Left lobe of liver (tissue), 2 donors: ENCODE measurements around the gene ZNF581. TPM values are rescaled to one million over a fixed set of nuclear protein-coding genes. Genes with fewer than 3 reads are reported as not detected.

Experiments used
- ATAC-seq: fragments of 200-7000 bp; cut with Tn5 transposase; one replicate; pipeline ENCODE4 v1.9.1; 2020; ENCODE audit warnings: mild to moderate bottlenecking, moderate library complexity
- DNase-seq: peaks from one replicate; pipeline ENCODE4 v3.0.0-alpha.2; 2020; ENCODE audit warnings: low spot score
- total RNA-seq: library from RNA; stranded (reverse); gene quantifications from one replicate; pipeline ENCODE4 v1.2.1, GENCODE V29; 2021
- donor health status: DM: no; HTN: no; CAD: no; lungs with moderate emphysema.
- donor health status: DM: no; HTN: yes; CAD: no.

Gene ZNF581
- total RNA-seq, 1 donor from 2014 or later, result 6.1 TPM

- ATAC-seq (no peak), DNase-seq (no peak)
These were observed 48.4 kb downstream of the ZNF581 start for GRCh38 chr19:55691561-55692481.

DNA sequence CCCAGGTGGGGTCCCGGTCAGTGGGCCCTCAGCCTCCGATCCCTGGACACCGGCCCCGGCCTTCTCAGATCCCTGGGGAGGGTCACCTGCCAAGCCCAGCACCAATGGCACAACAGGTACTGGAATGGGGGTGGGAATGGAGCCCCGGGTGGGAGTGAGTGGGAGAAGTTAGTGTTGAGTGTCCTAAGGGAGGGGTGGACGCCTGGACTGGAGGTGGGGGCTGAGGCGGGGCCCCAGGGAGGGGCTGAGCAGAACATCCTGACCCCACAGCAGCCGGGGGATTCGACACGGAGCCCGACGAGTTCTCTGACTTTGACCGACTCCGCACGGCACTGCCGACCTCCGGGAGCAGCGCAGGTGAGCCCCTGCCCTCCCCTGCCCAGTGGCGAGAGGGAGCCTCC, 49.2 kb downstream of the ZNF581 start:
- ATAC-seq (no peak), DNase-seq (no peak)

DNA sequence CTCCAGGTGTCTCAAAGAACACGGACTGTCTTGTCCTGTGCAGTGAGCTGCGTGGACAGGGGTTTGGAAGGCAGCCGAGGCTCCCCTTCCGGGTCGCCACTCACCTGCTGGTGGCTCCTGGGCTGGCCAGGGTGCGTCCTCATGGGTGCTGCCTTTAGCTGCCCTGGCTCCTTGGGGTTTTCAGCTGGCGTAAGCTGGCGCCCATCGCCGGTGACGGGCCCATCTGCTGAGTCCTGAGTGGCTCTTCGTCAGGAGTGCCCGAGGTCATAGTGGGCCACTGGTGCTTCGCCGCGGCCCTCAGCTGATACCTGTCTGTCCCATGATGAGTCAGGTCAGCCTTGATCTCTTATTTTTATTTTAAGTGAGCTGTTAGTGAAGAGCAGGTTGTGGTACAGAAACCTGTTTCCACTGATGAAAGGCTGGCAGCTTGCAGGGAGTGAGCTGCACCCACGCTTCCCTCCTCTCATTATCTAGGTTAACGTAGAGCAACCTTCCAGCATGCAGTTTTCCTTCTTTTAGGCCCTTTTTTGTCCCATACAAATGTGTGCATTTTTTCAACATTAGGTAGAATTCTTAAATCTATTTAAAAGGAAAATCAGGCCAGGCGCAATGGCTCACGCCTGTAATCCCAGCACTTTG, 50.0 kb downstream of the ZNF581 start:
- DNase-seq, result no peak
- no peak for ATAC-seq

DNA sequence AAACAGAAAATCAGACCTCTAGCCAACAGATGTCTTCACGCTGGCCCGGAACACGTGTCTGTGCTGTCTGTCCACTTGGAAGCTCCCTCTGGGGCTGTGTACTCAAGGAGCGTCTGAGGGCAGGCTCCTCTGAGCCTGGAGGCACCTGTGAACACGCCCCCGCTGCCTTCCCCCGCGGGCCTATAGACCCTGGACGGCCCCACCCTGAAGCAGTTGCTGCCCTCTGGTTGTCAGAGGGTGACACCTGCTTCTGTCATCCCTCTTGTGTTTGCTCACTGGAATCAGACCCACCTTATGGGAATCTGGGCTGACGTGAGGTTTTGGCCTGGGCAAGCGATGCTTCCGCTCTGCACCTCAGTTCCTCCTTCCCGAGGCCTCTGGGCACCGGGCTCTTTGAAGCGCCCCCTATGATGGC, 50.8 kb downstream of the ZNF581 start:
- ATAC-seq (no peak), DNase-seq (no peak)

DNA sequence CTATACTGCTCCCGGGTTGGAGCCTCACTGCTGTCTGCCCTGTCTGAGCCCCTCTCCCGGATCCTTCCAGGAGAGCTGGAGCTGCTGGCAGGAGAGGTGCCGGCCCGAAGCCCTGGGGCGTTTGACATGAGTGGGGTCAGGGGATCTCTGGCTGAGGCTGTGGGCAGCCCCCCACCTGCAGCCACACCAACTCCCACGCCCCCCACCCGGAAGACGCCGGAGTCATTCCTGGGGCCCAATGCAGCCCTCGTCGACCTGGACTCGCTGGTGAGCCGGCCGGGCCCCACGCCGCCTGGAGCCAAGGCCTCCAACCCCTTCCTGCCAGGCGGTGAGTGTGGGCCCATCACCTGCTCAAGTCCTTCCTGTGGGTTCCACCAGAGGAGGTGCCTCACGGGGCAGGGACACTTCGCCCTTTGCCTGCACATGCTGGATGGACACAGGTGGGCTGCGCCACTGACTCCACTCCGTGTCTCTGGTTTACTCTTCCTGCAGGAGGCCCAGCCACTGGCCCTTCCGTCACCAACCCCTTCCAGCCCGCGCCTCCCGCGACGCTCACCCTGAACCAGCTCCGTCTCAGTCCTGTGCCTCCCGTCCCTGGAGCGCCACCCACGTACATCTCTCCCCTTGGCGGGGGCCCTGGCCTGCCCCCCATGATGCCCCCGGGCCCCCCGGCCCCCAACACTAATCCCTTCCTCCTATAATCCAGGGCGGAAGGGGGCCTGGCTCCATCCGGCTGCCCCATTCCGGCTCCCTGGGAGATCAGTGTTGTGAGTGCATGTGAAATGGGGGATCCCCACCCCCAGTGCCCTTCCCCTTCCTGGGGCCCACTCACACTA, 51.4 kb downstream of the ZNF581 start:
- DNase-seq (peak; percentile 37), ATAC-seq (no peak)

Other genes with a start within 250 kb of the ZNF581 start
- gene UBE2S, start 235.9 kb upstream of the ZNF581 start, total RNA-seq, result 5.6 TPM
- not detected for gene SHISA7, start 200.3 kb upstream of the ZNF581 start, total RNA-seq
- 105 TPM for gene ISOC2, start 182.0 kb upstream of the ZNF581 start, total RNA-seq
- gene C19orf85, start 178.9 kb upstream of the ZNF581 start, total RNA-seq, result not detected
- 5.3 TPM for gene ZNF628, start 167.0 kb upstream of the ZNF581 start, total RNA-seq
- gene NAT14, start 158.5 kb upstream of the ZNF581 start, total RNA-seq, result 4.6 TPM
- gene SSC5D, start 155.2 kb upstream of the ZNF581 start, total RNA-seq, result 0.81 TPM
- gene SBK2, start 106.5 kb upstream of the ZNF581 start, total RNA-seq, result not detected
- not detected for gene SBK3, start 98.1 kb upstream of the ZNF581 start, total RNA-seq
- gene ZNF579, start 62.8 kb upstream of the ZNF581 start, total RNA-seq, result 4.5 TPM
- gene FIZ1, start 44.1 kb upstream of the ZNF581 start, total RNA-seq, result 6.7 TPM
- 13.2 TPM for gene ZNF524, start 43.4 kb upstream of the ZNF581 start, total RNA-seq
- 8.1 TPM for gene ZNF865, start 38.0 kb upstream of the ZNF581 start, total RNA-seq
- 5.3 TPM for gene ZNF784, start 19.1 kb upstream of the ZNF581 start, total RNA-seq
- gene ZNF580, start 2.6 kb upstream of the ZNF581 start, total RNA-seq, result 7.5 TPM
- 13.5 TPM for gene CCDC106, start 4.6 kb downstream of the ZNF581 start, total RNA-seq
- 61.7 TPM for gene U2AF2, start 11.4 kb downstream of the ZNF581 start, total RNA-seq
- 148 TPM for gene EPN1, start 31.6 kb downstream of the ZNF581 start, total RNA-seq
- not detected for gene NLRP9, start 94.8 kb downstream of the ZNF581 start, total RNA-seq
- 1.0 TPM for gene RFPL4A, start 115.4 kb downstream of the ZNF581 start, total RNA-seq
- gene RFPL4AL1, start 125.5 kb downstream of the ZNF581 start, total RNA-seq, result not detected
- gene NLRP11, start 188.3 kb downstream of the ZNF581 start, total RNA-seq, result 0.30 TPM
- gene NLRP4, start 192.9 kb downstream of the ZNF581 start, total RNA-seq, result not detected